ENCODE results near the gene CPOX. TPM values are rescaled to one million over a fixed set of nuclear protein-coding genes. Genes with fewer than 3 reads are reported as not detected.
"Not testable (repeated sequence)": the region's sequence is repeated elsewhere in the genome, so short reads cannot be mapped to it uniquely, and the experiment has no call there.

CPOX gene
- total RNA-seq: 15.8 TPM
- long read RNA-seq, transcript CPOX-201 (7 exons, 2,821 nt): major isoform, 28 of 33 reads
- long read RNA-seq, partial matches to known transcripts: 1 of 33 reads
- long read RNA-seq, other reads (novel, unspliced or antisense): 4 of 33 reads

DNA sequence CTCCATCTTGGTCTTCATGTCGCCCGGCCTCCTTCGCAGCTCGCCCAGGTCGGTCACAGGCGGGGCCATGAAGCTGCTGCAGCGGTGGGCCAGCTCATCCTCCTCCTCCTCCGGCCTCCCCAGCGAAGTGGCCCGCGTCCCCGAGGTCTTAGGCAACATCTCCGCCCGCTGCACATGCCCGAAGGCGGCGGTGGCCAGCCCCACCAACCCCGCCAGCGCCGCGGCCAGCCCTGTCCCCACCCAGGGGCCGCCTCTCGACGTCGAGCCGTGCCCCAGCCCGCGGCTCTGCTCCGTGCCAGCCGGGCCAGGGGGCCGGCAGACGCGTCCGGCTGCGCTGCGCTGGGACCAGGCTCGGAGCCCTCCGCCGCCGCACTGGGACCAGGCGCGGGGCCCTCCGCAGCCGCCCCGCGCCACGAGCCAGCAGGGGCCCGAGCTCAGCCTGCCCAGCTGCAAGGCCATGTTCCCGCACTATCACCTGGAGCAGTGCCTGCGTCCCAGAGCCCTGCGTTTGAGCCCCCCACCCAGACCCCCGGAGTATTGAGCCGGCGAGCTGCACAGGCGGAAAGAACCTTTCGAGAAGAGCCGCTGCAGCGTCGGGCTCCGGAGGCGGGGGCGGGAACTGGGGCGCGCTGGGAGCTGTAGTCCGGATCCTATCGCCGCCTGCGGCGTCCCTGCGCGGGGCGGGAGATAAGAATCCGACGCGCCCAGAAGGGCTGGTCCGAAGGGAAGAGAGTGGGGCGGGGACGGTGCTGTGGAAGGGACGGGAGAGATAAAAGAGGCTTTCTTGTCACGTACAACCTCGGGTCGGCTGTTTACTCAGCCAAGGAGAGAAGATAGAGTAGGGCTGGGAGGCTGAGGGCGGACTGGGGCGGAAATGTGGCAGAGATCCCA lies at the start of gene CPOX:
TSS of gene CPOX (minus strand) at position 566 of the 891 bp plus-strand sequence. CDS start at position 459, 107 bp downstream.
- peaks cover 13% of the 10 kb centered on the region for H3K36me3 ChIP-seq
- peak within 1 kb of the TSS; percentile 83 for H3K27ac ChIP-seq
- intact Hi-C loops (cut with DNase I): loop anchor here (10.0 kb wide), 1 partner anchor 212 kb away; no protein-coding TSS in a partner anchor
- no peaks in the 10 kb centered on the region for H3K9me3 ChIP-seq
- TF ChIP-seq, protein P1, sequence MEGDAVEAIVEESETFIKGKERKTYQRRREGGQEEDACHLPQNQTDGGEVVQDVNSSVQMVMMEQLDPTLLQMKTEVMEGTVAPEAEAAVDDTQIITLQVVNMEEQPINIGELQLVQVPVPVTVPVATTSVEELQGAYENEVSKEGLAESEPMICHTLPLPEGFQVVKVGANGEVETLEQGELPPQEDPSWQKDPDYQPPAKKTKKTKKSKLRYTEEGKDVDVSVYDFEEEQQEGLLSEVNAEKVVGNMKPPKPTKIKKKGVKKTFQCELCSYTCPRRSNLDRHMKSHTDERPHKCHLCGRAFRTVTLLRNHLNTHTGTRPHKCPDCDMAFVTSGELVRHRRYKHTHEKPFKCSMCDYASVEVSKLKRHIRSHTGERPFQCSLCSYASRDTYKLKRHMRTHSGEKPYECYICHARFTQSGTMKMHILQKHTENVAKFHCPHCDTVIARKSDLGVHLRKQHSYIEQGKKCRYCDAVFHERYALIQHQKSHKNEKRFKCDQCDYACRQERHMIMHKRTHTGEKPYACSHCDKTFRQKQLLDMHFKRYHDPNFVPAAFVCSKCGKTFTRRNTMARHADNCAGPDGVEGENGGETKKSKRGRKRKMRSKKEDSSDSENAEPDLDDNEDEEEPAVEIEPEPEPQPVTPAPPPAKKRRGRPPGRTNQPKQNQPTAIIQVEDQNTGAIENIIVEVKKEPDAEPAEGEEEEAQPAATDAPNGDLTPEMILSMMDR (IDR thresholded peaks at IDR 0.05): no peak
- H3K4me3 ChIP-seq: peak within 1 kb of the TSS; percentile 75
- ATAC-seq: peak; percentile 98
- DNase-seq: peak; percentile 95
- no peaks in the 10 kb centered on the region for H3K27me3 ChIP-seq
- peaks cover 7% of the 10 kb centered on the region for H3K4me1 ChIP-seq

DNA sequence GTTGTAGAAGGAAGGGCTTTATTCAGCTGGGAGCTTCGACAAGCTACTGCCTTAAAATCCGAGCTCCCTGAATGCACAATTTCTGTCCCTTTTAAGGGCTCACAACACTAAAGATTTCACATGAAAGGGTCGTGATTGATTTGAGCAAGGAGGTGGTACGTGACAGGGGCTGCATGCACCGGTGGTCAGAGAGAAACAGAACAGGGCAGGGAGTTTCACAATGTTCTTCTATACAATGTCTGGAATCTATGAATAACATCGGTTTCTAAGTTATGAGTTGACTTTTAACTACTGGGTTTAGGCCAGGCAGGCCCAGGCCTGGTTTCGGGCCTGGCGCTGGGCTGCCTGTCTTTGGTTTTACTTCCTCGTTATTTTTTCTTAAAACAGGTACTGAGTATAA lies 49.4 kb upstream of the CPOX start:
- H3K27ac ChIP-seq; H3K4me1 ChIP-seq; ATAC-seq; H3K9me3 ChIP-seq; H3K36me3 ChIP-seq; H3K4me3 ChIP-seq; DNase-seq; H3K27me3 ChIP-seq; intact Hi-C loops (cut with DNase I): not testable (repeated sequence)

DNA sequence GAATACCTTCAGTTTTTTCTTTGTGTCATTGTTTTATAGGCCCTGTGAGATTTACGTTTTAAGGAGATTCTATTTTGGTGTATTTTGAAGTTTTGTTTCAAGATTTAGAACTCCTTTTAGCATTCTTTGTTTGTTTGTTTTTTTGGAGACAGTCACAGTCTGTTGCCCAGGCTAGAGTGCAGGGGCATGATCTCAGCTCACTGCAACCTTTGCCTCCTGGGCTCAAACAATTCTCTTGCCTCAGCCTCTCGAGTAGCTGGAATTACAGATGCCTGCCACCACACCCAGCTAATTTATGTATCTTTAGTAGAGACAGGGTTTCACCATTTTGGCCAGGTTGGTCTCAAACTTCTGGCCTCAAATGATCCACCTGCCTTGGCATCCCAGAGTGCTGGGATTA lies 48.3 kb upstream of the CPOX start:
- DNase-seq; intact Hi-C loops (cut with DNase I): not testable (repeated sequence)

DNA sequence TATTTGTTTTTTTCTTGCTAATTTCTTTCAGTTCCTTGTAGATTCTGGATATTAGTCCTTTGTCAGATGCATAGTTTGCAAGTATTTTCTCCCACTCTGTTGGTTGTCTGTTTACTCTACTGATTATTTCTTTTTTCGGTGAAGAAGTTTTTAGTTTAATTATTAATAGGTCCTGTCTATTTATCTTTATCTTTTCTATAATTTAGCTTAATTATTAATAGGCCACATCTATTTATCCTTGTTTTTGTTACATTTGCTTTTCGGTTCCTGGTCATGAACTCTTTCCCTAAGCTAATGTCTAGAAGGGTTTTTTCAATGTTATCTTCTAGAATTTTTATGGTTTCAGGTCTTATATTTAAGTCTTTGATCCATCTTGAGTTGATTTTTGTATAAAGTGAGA lies 45.1 kb upstream of the CPOX start:
- H3K27me3 ChIP-seq; H3K27ac ChIP-seq; H3K4me1 ChIP-seq; H3K36me3 ChIP-seq; H3K9me3 ChIP-seq; H3K4me3 ChIP-seq; ATAC-seq; intact Hi-C loops (cut with DNase I); DNase-seq: not testable (repeated sequence)

More for the DNA sequence above, 48.3 kb upstream of the CPOX start:
- not testable (repeated sequence) for H3K9me3 ChIP-seq, H3K4me1 ChIP-seq, H3K27me3 ChIP-seq, ATAC-seq, H3K36me3 ChIP-seq, H3K27ac ChIP-seq, H3K4me3 ChIP-seq

DNA sequence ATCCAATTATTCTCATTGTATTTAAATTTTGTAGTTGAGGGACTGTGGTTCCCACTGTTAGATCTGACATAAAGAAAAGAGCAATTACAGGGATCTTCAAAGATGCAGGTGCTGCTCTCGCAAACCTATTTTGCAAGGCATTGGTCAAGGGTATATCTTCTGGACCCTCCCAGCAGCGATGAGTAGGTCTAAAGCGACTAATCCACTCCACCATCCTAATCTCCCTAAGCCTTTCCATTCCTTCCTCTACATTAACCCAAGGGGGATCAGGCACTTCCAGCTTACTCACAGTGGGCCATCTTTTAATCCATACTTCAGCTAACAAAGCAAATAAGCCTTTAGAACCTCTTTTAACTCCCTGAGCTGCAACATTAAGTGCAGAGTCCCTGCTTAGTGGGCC lies 37.0 kb upstream of the CPOX start:
- no peak for DNase-seq
- no peaks in the 10 kb centered on the region for H3K27me3 ChIP-seq
- no peaks in the 10 kb centered on the region for H3K4me1 ChIP-seq
- H3K36me3 ChIP-seq: no peaks in the 10 kb centered on the region
- intact Hi-C loops (cut with DNase I): no loop called here
- H3K4me3 ChIP-seq: no peak overlapping the region
- H3K9me3 ChIP-seq: no peaks in the 10 kb centered on the region
- ATAC-seq: no peak
- TF ChIP-seq, protein P1 (IDR thresholded peaks at IDR 0.05): no peak
- no peak overlapping the region for H3K27ac ChIP-seq

DNA sequence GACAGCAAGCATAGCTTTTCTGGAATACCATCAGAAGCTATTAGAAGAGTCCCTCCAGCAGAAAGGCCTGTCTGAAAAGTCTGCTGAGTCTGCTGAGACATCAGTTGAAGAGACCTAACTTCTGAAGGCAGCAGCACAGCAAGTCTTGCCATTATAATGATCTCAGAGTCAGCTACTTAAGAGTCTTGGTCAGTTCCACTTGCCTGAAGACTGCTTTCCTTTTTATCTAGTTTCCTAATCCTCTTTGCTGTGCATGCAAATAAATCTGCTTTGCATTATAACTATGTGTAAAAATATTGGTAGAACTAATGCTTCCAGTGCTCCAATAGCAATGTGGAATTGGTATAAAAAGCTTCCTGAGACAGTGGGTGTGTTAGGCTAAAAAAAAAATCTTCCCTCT lies 34.9 kb upstream of the CPOX start:
- intact Hi-C loops (cut with DNase I): no loop called here
- Histone ChIP-seq H3K27ac (no peak overlapping the region), H3K36me3 (no peaks in the 10 kb centered on the region), H3K27me3 (no peaks in the 10 kb centered on the region), H3K4me3 (no peak overlapping the region), H3K9me3 (no peaks in the 10 kb centered on the region), H3K4me1 (no peaks in the 10 kb centered on the region)
- no peak for DNase-seq
- TF ChIP-seq, protein P1 (IDR thresholded peaks at IDR 0.05): no peak
- no peak for ATAC-seq

DNA sequence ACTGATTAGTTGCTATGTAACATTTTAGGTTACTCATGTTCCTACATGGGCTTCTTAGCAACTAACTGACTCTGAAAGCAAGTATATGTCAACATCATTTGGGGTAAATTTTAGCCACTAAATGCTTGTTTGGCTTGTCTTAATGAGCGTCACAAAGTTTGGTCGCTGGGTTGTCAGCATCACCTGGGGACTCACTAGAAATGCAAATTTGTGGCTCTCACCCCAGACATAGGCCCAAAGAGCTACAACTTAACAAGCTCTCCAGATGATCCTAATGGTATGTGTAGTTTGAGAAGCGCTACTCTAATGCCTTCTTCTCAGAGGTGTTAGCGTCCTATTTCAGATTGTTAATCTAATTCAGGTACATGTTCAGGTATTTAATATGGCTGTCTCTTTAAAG lies 32.7 kb upstream of the CPOX start:
- Histone ChIP-seq H3K27ac (no peak overlapping the region), H3K36me3 (no peaks in the 10 kb centered on the region), H3K9me3 (no peaks in the 10 kb centered on the region), H3K4me3 (no peak overlapping the region), H3K27me3 (no peaks in the 10 kb centered on the region), H3K4me1 (no peaks in the 10 kb centered on the region)
- DNase-seq (no peak), ATAC-seq (no peak)
- TF ChIP-seq, protein P1 (IDR thresholded peaks at IDR 0.05): no peak
- intact Hi-C loops (cut with DNase I): no loop called here
